ENCODE measurements around the gene KITLG.
A peak's percentile ranks its signal among the peaks of the same experiment; 100 is the strongest.
"Not testable (repeated sequence)": the region's sequence is repeated elsewhere in the genome, so short reads cannot be mapped to it uniquely, and the experiment has no call there.

The KITLG gene, protein sequence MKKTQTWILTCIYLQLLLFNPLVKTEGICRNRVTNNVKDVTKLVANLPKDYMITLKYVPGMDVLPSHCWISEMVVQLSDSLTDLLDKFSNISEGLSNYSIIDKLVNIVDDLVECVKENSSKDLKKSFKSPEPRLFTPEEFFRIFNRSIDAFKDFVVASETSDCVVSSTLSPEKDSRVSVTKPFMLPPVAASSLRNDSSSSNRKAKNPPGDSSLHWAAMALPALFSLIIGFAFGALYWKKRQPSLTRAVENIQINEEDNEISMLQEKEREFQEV

DNA sequence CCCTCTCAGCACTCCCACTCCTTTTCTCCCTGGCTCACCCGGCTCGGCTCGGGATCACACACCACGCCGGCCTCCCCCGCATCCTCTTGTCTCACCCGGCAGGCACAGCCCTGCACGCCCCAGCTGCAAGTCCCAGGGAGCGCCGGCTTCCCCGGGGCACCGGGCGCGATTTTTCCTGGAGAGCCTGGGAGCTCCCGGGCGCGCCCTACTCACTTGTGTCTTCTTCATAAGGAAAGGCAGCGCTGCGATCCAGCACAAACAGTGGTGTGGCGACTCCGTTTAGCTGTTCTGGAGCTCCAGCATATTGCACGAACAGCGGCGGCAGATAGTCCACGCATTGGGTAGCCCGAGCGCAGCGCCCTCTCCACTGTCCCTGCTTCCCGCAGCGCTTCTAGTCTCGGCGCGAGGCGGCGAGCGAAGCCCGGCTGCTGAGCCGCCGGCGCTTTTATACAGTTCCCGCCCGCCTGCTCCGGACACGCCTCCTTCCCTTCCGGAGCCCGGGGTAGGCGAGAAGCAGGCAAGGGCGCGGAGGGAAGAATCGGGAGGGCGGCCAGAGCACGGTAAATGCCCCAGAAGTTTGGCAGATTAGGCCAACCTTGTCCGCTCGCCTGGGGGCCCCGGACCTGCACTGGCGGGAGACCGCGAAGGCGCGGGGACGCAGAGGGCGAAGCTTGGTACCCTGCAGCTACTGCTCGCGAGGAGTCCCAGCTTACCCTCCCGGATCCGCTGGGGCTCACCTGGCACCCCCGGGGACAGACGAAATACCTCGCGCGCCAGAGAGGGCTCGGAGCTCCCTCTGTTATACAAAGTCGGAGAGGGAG is at the start of gene KITLG:
Gene KITLG (minus strand): TSS at position 421 of the 821 bp plus-strand sequence. CDS start 193 bp downstream, at position 228.
- peak; percentile 37 for DNase-seq (ENCODE audit: low spot score)

GRCh38 chr12:88628856-88629509 is 48.7 kb upstream of the KITLG start:
- no peak for DNase-seq (ENCODE audit: low spot score)

DNA sequence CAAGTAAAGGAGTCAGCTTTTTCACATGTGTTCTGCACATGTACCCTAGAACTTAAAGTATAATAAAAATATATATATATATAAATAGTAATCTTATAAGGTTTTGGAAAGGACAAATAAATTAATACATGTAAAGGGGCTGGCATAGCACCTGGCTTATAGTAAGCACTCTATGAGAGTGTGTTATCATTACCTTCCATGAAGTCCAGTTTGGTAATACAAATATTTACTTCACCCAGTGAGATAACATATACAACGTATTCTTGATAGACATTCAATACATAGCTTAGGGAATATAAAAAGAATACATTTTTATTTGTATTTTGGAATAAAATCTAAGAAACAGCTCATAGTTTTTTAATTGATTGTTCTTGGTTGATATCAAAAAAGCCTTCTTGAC is 47.8 kb upstream of the KITLG start:
- not testable (repeated sequence) for DNase-seq (ENCODE audit: low spot score)

DNA sequence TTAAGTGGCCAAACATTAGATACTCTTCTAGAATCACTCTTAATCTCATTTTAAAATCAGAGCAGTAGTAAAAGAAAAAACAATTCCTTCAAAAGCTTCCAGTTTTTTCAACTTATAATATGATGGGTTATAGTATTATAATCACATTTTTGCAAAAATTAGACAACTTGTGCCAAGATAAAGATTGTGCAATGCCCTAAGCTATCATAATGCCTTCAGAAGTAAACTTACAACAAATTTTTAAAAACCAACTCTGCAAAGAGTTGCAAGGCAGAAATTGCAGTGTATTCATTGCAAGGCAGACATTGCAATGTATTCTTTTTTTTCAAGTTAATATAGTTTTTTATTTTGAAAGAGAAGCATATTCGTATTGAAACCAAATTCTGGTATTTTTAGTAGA is 47.2 kb upstream of the KITLG start:
- no peak for DNase-seq (ENCODE audit: low spot score)

- no peak for DNase-seq (ENCODE audit: low spot score)
Observed at GRCh38 chr12:88625356-88625755, 45.1 kb upstream of the KITLG start.

GRCh38 chr12:88624911-88625310 is 44.6 kb upstream of the KITLG start:
- DNase-seq (ENCODE audit: low spot score), result no peak

- DNase-seq (ENCODE audit: low spot score), result no peak
Observed at GRCh38 chr12:88623777-88624548, 43.7 kb upstream of the KITLG start.

- no peak for DNase-seq (ENCODE audit: low spot score)
Observed at GRCh38 chr12:88617352-88617751, 37.1 kb upstream of the KITLG start.

GRCh38 chr12:88615490-88615889 is 35.2 kb upstream of the KITLG start:
- DNase-seq (ENCODE audit: low spot score), result no peak

DNA sequence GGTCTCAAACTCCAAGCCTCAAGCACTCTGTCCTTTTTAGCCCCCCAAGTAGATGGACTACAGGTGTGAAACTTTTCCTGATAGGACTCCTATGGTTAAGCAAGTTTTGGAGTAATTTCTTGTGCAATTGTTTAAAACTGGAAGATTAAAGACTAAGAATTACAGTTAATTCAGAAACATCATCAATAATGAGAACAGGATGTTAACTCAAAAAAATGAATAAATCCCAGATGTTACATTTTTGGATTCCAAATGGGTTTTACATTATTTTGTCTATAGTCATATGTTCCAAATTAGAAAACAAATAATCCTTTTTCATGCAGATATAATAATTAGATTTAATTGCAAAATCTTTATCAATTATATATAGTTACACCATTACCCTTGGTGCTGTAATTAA is 24.4 kb upstream of the KITLG start:
- DNase-seq (ENCODE audit: low spot score), result no peak

- DNase-seq (ENCODE audit: low spot score), result no peak
Observed at GRCh38 chr12:88600272-88600671, 20.0 kb upstream of the KITLG start.

- no peak for DNase-seq (ENCODE audit: low spot score)
Observed at GRCh38 chr12:88597365-88597764, 17.1 kb upstream of the KITLG start.

DNA sequence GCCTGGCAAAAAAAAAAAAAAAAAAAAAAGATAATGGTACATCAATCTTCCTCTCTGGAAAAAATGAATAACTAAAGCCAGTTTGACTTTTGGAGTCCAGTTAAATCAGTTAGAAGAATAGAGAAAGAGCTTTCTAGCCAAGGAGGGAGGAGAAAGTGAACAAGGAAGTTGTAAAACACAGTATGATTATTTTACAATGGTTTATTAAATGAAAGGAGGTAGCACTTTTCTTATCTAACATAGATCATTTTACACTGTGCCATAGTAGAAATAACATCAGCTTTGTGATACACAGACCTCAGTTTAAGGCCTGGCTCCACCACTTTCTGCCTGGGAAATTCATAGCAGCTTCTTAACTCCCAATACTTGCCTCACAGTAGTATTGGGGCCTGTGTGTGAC is 15.4 kb upstream of the KITLG start:
- no peak for DNase-seq (ENCODE audit: low spot score)

GRCh38 chr12:88594780-88595179 is 14.5 kb upstream of the KITLG start:
- no peak for DNase-seq (ENCODE audit: low spot score)

DNA sequence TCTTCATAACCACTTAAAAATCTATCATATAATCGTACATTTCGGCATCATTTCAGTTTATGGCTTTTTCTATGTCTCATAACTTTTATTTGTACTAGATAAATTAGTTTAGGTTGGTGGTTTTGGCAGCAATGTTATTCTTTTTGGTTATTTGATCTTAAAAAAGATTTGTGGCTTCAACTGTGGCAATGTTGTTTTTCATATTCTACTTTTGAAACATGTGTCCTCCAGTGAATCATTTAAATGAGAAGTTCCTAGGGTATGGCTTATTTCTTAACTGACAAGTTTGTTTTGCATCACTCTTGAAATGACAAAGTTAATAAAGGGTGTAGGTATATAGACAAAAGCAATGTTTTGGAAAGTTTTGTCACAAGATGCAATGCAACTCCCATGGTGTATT is 11.1 kb upstream of the KITLG start:
- DNase-seq (ENCODE audit: low spot score), result no peak

- no peak for DNase-seq (ENCODE audit: low spot score)
Observed at GRCh38 chr12:88590851-88591250, 10.6 kb upstream of the KITLG start.

DNA sequence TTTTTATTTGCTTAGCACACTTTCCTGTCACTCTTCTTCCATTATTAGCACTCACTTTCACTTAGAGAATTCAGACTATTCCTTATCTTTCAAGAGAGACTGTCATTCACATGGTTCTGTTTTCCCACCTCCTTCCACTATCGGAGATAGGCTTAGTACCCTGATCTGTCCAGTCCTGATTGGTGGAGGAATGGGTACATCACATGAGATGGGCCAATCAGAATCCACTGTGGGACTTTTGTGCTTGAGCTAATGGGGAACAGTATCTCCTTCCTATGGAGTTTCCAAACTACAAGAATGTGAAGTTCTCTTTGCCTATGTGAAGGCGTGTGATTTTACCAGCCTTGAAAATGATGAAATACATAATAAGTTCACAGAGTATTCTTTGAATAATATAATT is 4.8 kb upstream of the KITLG start:
- no peak for DNase-seq (ENCODE audit: low spot score)

GRCh38 chr12:88579601-88580050 is 645 bp downstream of the KITLG start:
- no peak for DNase-seq (ENCODE audit: low spot score)

DNA sequence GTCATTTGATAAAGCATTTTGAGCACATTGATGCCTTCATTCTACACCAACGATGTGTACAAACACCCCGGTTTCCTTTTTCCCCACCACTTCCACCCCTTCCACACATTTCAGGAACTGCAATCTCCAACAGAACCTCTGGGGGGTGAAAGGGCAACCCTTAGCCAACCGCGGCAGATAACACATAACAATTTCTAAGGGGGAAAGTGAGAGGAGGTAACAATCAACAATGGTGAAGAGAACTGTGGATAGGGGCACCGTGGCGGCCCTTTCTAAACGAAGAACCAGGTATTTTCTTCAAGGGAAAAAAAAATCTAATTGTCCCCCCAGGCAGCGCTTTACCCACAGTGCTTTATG is 1.1 kb downstream of the KITLG start:
- DNase-seq (ENCODE audit: low spot score), result no peak

GRCh38 chr12:88578276-88579160 is 1.8 kb downstream of the KITLG start:
- no peak for DNase-seq (ENCODE audit: low spot score)

DNA sequence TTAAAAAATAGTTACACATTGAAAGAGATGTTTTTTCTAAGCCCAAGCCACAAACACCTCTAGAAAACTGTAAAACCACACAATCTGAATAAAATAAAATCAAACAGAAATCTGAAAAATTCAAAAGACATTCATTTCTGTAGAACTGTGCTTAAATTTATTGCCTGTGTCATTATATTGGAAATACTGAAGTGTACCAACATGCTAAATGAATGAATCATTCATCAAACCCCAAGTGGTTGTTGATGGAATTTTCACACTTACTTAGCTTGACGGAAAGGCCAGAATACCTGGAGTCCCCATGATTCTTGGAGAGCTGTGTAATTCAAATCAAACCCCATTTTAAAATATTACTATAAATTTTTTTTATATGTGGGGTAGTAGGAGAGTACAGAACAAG is 2.7 kb downstream of the KITLG start:
- no peak for DNase-seq (ENCODE audit: low spot score)

All from globus pallidus (tissue), 1 donor.